Measurements from ENCODE around the gene H2AZ1.

The H2AZ1 gene

GRCh38 chr4:99983289-99983943 is 33.3 kb upstream of the H2AZ1 start:
- DNase-seq, result no peak
- Histone ChIP-seq H3K4me3 (ENCODE audit: low read depth, low read length) (no peak overlapping the region), H3K27me3 (ENCODE audit: insufficient read depth, low read depth, severe bottlenecking) (no peaks in the 10 kb centered on the region), H3K36me3 (no peaks in the 10 kb centered on the region), H3K9me3 (ENCODE audit: severe bottlenecking) (no peaks in the 10 kb centered on the region), H3K27ac (no peak overlapping the region)
- no peak for TF ChIP-seq CTCF (IDR thresholded peaks at IDR 0.05; ENCODE audit: low read depth, low read length)

DNA sequence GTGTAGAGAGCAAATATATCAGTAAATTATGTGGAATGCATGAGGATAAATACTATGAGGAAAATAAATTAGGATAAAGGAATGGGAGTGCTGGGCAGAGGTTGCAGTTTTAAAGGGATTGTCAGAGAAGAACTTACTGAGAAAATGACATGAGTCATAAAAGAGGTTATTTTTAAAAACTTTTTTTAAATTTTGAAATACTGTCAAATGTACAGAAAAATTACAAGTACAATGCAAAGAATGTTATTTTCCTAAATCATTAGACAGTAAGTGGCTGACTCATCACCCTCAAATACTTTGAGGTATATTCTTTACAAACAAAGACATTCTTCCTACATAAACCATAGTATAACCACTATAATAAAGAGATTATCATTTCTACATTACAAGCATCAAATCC is 29.8 kb upstream of the H2AZ1 start:
- Histone ChIP-seq H3K4me3 (ENCODE audit: low read depth, low read length) (no peak overlapping the region), H3K9me3 (ENCODE audit: severe bottlenecking) (no peaks in the 10 kb centered on the region), H3K27me3 (ENCODE audit: insufficient read depth, low read depth, severe bottlenecking) (no peaks in the 10 kb centered on the region), H3K36me3 (no peaks in the 10 kb centered on the region), H3K27ac (no peak overlapping the region)
- no peak for TF ChIP-seq CTCF (IDR thresholded peaks at IDR 0.05; ENCODE audit: low read depth, low read length)
- DNase-seq, result no peak

GRCh38 chr4:99971453-99972111 is 21.5 kb upstream of the H2AZ1 start:
- Histone ChIP-seq H3K9me3 (ENCODE audit: severe bottlenecking) (no peaks in the 10 kb centered on the region), H3K4me3 (ENCODE audit: low read depth, low read length) (no peak overlapping the region), H3K36me3 (no peaks in the 10 kb centered on the region), H3K27me3 (ENCODE audit: insufficient read depth, low read depth, severe bottlenecking) (no peaks in the 10 kb centered on the region), H3K27ac (no peak overlapping the region)
- no peak for TF ChIP-seq CTCF (IDR thresholded peaks at IDR 0.05; ENCODE audit: low read depth, low read length)
- DNase-seq, result no peak

- Histone ChIP-seq H3K27me3 (ENCODE audit: insufficient read depth, low read depth, severe bottlenecking) (no peaks in the 10 kb centered on the region), H3K27ac (no peak overlapping the region), H3K9me3 (ENCODE audit: severe bottlenecking) (no peaks in the 10 kb centered on the region), H3K4me3 (ENCODE audit: low read depth, low read length) (no peak overlapping the region), H3K36me3 (no peaks in the 10 kb centered on the region)
- DNase-seq, result no peak
- TF ChIP-seq CTCF (IDR thresholded peaks at IDR 0.05; ENCODE audit: low read depth, low read length), result no peak
These were observed 18.3 kb upstream of the H2AZ1 start for GRCh38 chr4:99968330-99968729.

DNA sequence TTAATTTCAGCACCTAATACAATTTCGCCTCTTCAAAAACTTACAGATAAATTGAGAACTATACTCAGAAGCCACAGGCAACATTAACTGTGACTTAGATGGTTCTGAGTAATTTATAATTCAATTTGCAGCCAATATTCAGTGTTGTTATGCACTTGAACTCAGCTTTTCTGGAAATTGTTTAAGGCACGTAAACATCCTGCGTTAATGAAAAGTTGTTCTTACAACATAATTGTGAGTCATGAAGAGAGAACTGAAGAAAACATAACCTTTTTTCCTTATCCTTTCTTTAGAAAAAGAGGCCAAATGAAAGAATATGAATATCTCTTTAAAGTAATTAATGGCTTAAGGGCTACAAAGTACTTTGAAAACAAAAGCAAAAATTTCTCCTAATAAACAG is 16.6 kb upstream of the H2AZ1 start:
- no peak for TF ChIP-seq CTCF (IDR thresholded peaks at IDR 0.05; ENCODE audit: low read depth, low read length)

More for the DNA sequence above, 16.6 kb upstream of the H2AZ1 start:
- Histone ChIP-seq H3K36me3 (no peaks in the 10 kb centered on the region), H3K27ac (no peak overlapping the region), H3K4me3 (ENCODE audit: low read depth, low read length) (no peak overlapping the region), H3K27me3 (ENCODE audit: insufficient read depth, low read depth, severe bottlenecking) (no peaks in the 10 kb centered on the region), H3K9me3 (ENCODE audit: severe bottlenecking) (no peaks in the 10 kb centered on the region)
- DNase-seq, result no peak
